Testis (tissue), 2 donors: Measurements from ENCODE around the gene FAM50B.

Source experiments
- POLR2A ChIP-seq: fragments of 450-650 bp; IDR thresholded peaks from one replicate; pipeline ENCODE4 v1.6.1; 2017; ENCODE audit warnings: antibody characterized with exemption, mild to moderate bottlenecking, moderate library complexity
- TF ChIP-seq, protein P1 (sequence below), 3 experiments: fragments of 450-650 bp in 2 of 3; fragments of 200-600 bp in 1 of 3; sonication (generic) in 1 of 3; IDR thresholded peaks; one replicate each; pipeline ENCODE4 v1.5.1; 2016 to 2019; ENCODE audit warnings: antibody characterized with exemption in 3 of 3, mild to moderate bottlenecking in 2 of 3, moderate library complexity in 1 of 3

GRCh38 chr6:3805448-3806123 is 43.6 kb upstream of the FAM50B start:
- TF ChIP-seq, protein P1, sequence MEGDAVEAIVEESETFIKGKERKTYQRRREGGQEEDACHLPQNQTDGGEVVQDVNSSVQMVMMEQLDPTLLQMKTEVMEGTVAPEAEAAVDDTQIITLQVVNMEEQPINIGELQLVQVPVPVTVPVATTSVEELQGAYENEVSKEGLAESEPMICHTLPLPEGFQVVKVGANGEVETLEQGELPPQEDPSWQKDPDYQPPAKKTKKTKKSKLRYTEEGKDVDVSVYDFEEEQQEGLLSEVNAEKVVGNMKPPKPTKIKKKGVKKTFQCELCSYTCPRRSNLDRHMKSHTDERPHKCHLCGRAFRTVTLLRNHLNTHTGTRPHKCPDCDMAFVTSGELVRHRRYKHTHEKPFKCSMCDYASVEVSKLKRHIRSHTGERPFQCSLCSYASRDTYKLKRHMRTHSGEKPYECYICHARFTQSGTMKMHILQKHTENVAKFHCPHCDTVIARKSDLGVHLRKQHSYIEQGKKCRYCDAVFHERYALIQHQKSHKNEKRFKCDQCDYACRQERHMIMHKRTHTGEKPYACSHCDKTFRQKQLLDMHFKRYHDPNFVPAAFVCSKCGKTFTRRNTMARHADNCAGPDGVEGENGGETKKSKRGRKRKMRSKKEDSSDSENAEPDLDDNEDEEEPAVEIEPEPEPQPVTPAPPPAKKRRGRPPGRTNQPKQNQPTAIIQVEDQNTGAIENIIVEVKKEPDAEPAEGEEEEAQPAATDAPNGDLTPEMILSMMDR (IDR thresholded peaks at IDR 0.05): no peak
- no peak for TF ChIP-seq POLR2A
